HepG2 (cell line): ENCODE measurements around the gene LOC128125822.

Experiments
- ASH2L ChIP-seq: fragments of 300-600, 200-600 bp; sonication (generic); IDR thresholded peaks from 2 replicates; pipeline ENCODE4 v1.7.0; 2017; ENCODE audit warnings: low read depth, mild to moderate bottlenecking, moderate library complexity, mixed read lengths, low read length; ENCODE audit not compliant: insufficient read length
- CBX1 ChIP-seq: IDR thresholded peaks from one replicate; pipeline ENCODE4 v1.6.1; 2016; ENCODE audit warnings: antibody characterized with exemption, low read depth
- CHCHD3 ChIP-seq: sonication (generic); formaldehyde crosslinking; IDR thresholded peaks from 2 replicates; pipeline ENCODE4 v1.8.0; 2022; ENCODE audit warnings: mild to moderate bottlenecking, missing genetic modification reagents, moderate library complexity
- DR1 ChIP-seq: sonication (generic); formaldehyde crosslinking; IDR thresholded peaks from 2 replicates; pipeline ENCODE4 v1.8.0; 2021; ENCODE audit warnings: mild to moderate bottlenecking, missing genetic modification reagents, inconsistent platforms
- NFE2L1 ChIP-seq: sonication (generic); formaldehyde crosslinking; IDR thresholded peaks from 2 replicates; pipeline ENCODE4 v1.4.0; 2020; ENCODE audit warnings: missing genetic modification reagents, mild to moderate bottlenecking, borderline replicate concordance
- TBX3 ChIP-seq: fragments of 450-650 bp; IDR thresholded peaks from 2 replicates; pipeline ENCODE4 v1.6.1; 2017; ENCODE audit warnings: antibody characterized with exemption, mild to moderate bottlenecking, inconsistent platforms, borderline replicate concordance
- TF ChIP-seq, protein P1 (sequence below): sonication (generic); formaldehyde crosslinking; IDR thresholded peaks from 2 replicates; pipeline ENCODE4 v1.5.0; 2020; ENCODE audit warnings: missing genetic modification reagents
- TF ChIP-seq, protein P2 (sequence below): sonication (generic); formaldehyde crosslinking; IDR thresholded peaks from one replicate; pipeline ENCODE4 v1.5.1; 2020; ENCODE audit warnings: mild to moderate bottlenecking, missing genetic modification reagents; ENCODE audit errors: not compliant biosample characterization
- TF ChIP-seq, protein P3 (sequence below): sonication (generic); formaldehyde crosslinking; IDR thresholded peaks from 2 replicates; pipeline ENCODE4 v1.4.0; 2020; ENCODE audit warnings: missing genetic modification reagents, mild to moderate bottlenecking, borderline replicate concordance
- TF ChIP-seq, protein P4 (sequence below): sonication (generic); formaldehyde crosslinking; IDR thresholded peaks from 2 replicates; pipeline ENCODE4 v1.9.0; 2021; ENCODE audit warnings: missing genetic modification reagents, mild to moderate bottlenecking, borderline replicate concordance
- TF ChIP-seq, protein P5 (sequence below): conservative IDR thresholded peaks from 2 replicates; pipeline ENCODE4 v1.6.1; 2018; ENCODE audit warnings: missing genetic modification reagents

The LOC128125822 gene

DNA sequence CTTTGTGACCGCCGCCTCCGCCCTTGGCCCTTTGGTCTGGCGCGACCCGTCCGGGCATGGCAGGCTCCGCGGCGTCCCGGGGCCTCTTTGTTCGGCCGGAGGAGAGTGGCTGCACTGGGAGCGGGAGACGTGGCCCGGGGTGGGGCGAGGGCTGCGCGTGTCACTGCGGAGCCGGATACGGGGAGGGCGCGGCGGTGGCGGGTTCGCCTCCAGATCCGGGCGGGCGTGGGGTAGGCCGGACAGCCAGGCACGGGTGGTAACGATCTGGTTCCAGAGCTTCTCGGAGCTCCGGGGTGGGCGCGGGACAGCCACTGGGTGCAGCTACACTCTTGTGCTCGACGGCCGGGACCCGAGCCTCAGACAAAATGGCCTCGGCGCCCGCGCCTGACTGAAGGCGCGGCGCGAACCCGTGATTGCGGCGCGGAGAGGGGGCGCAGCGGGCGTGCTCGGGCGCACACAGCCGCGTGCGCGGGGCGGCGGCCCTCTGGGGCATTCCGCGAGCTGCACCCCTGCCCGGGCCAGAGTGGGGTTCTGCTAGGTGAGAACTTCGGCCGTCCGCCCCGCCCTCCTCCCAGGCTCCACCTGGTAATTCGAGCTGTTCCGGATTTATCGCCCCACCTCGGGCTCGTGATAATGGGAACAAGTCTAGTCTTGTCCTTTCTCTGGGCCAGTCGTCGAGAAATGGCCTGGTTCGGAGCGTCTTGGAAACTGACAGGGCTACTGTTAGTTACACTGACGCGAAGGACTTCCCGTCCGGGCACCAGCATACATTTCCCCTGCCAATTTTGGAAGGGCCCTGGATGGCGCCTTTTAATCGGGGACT, 1.0 kb downstream of the LOC128125822 start (continued):
- TF ChIP-seq, protein P1, sequence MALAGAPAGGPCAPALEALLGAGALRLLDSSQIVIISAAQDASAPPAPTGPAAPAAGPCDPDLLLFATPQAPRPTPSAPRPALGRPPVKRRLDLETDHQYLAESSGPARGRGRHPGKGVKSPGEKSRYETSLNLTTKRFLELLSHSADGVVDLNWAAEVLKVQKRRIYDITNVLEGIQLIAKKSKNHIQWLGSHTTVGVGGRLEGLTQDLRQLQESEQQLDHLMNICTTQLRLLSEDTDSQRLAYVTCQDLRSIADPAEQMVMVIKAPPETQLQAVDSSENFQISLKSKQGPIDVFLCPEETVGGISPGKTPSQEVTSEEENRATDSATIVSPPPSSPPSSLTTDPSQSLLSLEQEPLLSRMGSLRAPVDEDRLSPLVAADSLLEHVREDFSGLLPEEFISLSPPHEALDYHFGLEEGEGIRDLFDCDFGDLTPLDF (CRISPR knock-in tag), result peak; percentile 68
- TF ChIP-seq, protein P2, sequence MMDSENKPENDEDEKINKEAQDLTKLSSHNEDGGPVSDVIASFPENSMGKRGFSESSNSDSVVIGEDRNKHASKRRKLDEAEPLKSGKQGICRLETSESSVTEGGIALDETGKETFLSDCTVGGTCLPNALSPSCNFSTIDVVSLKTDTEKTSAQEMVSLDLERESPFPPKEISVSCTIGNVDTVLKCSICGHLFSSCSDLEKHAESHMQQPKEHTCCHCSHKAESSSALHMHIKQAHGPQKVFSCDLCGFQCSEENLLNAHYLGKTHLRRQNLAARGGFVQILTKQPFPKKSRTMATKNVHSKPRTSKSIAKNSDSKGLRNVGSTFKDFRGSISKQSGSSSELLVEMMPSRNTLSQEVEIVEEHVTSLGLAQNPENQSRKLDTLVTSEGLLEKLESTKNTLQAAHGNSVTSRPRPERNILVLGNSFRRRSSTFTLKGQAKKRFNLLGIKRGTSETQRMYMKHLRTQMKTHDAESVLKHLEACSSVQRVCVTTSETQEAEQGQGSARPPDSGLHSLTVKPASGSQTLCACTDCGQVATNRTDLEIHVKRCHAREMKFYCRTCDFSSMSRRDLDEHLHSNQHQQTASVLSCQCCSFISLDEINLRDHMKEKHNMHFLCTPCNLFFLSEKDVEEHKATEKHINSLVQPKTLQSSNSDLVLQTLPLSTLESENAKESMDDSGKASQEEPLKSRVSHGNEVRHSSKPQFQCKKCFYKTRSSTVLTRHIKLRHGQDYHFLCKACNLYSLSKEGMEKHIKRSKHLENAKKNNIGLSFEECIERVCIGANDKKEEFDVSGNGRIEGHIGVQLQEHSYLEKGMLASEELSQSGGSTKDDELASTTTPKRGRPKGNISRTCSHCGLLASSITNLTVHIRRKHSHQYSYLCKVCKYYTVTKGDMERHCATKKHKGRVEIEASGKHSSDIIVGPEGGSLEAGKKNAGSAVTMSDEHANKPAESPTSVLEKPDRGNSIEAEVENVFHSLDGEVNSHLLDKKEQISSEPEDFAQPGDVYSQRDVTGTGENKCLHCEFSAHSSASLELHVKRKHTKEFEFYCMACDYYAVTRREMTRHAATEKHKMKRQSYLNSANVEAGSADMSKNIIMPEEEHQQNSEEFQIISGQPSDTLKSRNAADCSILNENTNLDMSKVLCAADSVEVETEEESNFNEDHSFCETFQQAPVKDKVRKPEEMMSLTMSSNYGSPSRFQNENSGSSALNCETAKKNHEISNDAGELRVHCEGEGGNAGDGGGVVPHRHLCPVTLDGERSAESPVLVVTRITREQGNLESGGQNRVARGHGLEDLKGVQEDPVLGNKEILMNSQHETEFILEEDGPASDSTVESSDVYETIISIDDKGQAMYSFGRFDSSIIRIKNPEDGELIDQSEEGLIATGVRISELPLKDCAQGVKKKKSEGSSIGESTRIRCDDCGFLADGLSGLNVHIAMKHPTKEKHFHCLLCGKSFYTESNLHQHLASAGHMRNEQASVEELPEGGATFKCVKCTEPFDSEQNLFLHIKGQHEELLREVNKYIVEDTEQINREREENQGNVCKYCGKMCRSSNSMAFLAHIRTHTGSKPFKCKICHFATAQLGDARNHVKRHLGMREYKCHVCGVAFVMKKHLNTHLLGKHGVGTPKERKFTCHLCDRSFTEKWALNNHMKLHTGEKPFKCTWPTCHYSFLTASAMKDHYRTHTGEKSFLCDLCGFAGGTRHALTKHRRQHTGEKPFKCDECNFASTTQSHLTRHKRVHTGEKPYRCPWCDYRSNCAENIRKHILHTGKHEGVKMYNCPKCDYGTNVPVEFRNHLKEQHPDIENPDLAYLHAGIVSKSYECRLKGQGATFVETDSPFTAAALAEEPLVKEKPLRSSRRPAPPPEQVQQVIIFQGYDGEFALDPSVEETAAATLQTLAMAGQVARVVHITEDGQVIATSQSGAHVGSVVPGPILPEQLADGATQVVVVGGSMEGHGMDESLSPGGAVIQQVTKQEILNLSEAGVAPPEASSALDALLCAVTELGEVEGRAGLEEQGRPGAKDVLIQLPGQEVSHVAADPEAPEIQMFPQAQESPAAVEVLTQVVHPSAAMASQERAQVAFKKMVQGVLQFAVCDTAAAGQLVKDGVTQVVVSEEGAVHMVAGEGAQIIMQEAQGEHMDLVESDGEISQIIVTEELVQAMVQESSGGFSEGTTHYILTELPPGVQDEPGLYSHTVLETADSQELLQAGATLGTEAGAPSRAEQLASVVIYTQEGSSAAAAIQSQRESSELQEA, result peak; percentile 65
- peak; percentile 64 for TF ChIP-seq ASH2L
- TF ChIP-seq NFE2L1 (CRISPR knock-in tag), result peak; percentile 49; the same call in 1 of the 2 replicates
- TF ChIP-seq TBX3, result no peak
- TF ChIP-seq DR1, result no peak; the same call in 1 of the 2 replicates
- TF ChIP-seq CBX1, result peak; percentile 27
- TF ChIP-seq, protein P3, sequence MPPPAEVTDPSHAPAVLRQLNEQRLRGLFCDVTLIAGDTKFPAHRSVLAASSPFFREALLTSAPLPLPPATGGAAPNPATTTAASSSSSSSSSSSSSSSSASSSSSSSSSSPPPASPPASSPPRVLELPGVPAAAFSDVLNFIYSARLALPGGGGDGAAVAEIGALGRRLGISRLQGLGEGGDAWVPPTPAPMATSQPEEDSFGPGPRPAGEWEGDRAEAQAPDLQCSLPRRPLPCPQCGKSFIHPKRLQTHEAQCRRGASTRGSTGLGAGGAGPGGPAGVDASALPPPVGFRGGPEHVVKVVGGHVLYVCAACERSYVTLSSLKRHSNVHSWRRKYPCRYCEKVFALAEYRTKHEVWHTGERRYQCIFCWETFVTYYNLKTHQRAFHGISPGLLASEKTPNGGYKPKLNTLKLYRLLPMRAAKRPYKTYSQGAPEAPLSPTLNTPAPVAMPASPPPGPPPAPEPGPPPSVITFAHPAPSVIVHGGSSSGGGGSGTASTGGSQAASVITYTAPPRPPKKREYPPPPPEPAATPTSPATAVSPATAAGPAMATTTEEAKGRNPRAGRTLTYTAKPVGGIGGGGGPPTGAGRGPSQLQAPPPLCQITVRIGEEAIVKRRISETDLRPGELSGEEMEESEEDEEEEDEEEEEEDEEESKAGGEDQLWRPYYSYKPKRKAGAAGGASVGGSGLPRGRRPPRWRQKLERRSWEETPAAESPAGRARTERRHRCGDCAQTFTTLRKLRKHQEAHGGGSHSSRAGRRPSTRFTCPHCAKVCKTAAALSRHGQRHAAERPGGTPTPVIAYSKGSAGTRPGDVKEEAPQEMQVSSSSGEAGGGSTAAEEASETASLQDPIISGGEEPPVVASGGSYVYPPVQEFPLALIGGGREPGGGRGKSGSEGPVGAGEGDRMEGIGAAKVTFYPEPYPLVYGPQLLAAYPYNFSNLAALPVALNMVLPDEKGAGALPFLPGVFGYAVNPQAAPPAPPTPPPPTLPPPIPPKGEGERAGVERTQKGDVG (CRISPR knock-in tag), result no peak
- TF ChIP-seq, protein P4, sequence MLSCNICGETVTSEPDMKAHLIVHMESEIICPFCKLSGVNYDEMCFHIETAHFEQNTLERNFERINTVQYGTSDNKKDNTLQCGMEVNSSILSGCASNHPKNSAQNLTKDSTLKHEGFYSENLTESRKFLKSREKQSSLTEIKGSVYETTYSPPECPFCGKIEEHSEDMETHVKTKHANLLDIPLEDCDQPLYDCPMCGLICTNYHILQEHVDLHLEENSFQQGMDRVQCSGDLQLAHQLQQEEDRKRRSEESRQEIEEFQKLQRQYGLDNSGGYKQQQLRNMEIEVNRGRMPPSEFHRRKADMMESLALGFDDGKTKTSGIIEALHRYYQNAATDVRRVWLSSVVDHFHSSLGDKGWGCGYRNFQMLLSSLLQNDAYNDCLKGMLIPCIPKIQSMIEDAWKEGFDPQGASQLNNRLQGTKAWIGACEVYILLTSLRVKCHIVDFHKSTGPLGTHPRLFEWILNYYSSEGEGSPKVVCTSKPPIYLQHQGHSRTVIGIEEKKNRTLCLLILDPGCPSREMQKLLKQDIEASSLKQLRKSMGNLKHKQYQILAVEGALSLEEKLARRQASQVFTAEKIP, result no peak
- TF ChIP-seq, protein P5, sequence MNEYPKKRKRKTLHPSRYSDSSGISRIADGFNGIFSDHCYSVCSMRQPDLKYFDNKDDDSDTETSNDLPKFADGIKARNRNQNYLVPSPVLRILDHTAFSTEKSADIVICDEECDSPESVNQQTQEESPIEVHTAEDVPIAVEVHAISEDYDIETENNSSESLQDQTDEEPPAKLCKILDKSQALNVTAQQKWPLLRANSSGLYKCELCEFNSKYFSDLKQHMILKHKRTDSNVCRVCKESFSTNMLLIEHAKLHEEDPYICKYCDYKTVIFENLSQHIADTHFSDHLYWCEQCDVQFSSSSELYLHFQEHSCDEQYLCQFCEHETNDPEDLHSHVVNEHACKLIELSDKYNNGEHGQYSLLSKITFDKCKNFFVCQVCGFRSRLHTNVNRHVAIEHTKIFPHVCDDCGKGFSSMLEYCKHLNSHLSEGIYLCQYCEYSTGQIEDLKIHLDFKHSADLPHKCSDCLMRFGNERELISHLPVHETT (CRISPR knock-in tag), result no peak
- no peak for TF ChIP-seq CHCHD3 (CRISPR knock-in tag)
